GM19467 (cell line): Measurements from ENCODE around the gene HMG20A.
A peak's percentile ranks its signal among the peaks of the same experiment; 100 is the strongest.
"Not testable (repeated sequence)": the region's sequence is repeated elsewhere in the genome, so short reads cannot be mapped to it uniquely, and the experiment has no call there.

Source experiments
- ATAC-seq: cut with Tn5 transposase; IDR thresholded peaks from one replicate; pipeline ENCODE4 v1.9.1; 2021; ENCODE audit warnings: mild to moderate bottlenecking, moderate library complexity; ENCODE audit not compliant: unreplicated experiment

Gene HMG20A

DNA sequence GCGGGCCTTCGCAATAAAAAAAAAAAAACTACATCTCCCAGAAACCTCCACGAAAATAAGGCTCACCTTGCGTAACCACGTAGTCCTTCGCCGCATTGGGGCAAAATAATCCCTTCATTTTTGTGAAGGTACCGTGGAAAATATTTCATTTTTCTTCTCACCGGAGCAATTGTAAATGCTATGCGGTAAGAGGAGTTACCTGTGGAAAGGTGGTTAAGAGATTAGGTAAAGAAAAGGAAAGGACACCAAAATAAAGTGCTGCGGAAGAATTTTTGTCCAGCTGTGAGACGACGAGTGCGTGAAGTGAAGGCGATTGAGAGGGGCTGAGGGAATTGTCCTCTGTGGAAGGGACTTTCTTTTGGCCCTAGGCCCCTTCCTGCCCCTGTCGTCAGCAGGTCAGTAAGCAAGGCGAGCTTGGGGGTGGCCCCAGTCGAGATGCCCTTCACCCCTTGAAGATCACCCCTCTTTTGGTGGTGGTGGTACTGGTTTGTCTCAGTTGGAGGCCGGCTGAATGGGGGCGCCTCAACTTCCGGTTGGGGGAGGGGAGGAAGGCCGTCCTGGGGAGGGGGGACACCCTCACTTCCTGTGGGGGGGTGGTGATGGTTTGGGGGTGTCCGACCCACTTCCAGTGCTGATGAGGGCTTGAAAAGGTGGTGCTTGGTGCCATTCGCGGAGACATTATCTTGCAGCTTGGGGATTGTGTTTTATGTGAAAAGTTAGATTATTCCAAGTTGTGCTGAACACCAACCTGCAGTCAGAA is at the start of gene HMG20A:
Gene HMG20A, plus strand, starts transcription at position 279 of the 760 bp plus-strand sequence. CDS start 37,520 bp downstream, outside the sequence.
- peak; percentile 28 for ATAC-seq

DNA sequence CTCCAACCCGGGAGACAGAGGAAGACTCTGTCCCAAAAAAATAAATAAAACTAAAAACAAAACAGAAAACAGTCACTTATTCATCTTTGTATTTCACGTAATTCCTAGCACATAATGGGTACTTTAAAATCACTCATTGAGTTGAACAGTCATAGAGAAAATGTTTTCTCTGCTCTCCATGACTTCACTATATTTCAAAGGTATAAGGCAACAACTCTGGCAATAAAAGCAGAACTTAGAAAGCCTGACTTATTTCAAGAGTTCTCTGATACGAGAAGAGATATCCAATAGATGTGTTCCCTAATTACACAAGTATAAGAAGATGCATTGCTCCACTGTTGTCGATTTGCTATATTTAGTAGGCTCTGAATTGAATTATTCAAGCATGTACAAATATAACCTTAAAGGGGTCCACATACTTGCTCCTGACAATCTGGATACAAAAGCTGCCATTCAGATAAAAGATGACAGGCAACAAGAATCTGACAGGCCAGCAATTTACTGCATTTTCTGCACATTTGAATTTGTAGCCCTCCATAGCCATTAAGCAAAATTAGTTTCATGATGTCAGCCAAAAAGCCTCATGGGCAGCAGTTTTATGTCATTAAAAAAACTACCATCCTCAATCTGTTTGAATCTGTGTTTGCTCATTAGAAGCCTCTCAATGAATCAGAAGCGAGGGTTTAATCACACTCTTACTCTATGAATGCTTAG is 48.7 kb upstream of the HMG20A start:
- no peak for ATAC-seq

DNA sequence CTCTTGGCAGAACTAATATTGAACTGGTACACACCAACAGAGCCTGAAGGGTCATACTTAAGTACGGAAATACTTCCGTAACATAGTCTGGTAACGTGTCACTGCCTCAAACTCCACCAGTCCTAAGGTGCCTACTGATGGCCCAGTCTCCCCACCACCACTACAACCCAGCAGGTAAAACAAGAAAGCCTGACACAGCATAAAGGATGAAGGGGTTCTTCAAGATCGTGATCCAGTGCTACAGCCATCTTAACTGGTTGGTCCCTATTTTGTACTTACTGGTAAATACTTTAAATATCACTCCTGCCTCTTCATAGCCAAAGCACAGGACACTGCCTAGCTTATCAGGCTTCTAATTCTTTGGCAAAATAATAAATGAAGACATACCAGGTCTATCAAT is 47.2 kb upstream of the HMG20A start:
- ATAC-seq: no peak

DNA sequence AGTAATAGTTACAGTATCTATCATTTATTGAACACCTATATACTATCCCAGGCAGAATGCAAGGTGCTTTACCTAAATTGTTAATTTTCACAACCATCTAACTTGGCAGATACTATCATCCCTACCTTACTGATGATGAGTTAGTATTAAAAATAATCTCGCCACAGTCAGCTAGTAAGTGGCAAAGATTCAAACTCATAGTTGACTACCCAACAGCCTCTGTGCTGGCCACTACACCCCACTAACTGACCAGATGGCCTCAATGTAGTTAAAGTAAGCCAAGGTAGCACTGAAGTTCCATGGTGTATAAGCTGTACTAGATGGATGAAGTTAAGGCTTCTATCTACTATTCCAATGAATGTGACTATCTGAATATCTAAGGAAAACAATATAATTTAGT is 45.6 kb upstream of the HMG20A start:
- no peak for ATAC-seq

DNA sequence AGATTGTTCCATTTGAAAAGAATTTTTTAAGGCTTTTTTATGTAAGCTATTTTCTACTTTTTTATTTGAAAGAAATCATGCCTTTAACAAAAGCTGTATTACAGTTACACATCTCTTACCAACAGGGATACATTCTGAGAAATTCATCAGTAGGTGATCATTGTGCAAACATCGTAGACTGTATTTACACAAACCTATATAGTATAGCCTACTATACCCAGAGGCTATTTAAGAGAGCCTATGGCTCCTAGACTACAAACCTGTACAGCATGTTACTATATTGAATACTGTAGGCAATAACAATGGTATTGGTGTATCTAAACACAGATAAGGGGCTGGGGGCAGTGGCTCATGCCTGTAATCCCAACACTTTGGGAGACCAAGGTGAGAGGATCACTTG is 43.9 kb upstream of the HMG20A start:
- ATAC-seq: no peak

DNA sequence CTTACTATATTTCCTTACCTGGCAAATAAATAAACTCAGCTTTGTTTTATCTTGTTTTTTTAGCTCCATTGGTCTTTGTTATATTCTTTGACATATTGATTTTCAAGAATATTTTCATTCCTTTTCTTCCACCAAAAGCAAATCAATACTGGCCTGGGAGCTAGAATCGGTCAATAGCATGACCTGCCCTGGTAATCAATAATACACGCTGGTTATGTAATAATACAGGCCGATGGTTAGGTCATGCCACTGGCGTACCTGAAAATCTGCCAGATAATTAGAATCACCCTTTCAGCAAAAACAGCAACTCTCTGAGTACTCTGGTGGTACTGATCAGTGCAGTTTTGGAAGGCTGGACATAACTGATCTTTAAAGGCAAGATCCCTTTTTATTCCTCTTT is 40.7 kb upstream of the HMG20A start:
- ATAC-seq: no peak

DNA sequence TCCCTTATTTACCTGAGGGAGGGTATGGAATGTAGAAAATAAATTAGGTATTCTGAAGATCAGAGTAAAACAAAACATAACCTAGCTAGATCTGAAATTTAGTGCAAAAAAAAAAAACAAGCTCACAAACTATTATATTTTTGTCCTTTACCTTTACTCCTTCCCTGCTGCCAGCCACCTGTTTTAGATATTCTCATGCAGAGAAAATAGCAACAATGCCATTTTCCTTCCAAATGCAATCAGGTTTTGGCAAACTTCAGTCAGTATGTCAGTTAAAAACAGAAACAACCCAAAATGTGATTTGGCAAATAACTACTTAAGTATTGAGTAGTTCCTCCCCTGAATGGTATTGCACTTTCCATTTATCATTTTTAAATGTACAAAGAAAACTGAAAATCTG is 36.6 kb upstream of the HMG20A start:
- ATAC-seq: no peak

DNA sequence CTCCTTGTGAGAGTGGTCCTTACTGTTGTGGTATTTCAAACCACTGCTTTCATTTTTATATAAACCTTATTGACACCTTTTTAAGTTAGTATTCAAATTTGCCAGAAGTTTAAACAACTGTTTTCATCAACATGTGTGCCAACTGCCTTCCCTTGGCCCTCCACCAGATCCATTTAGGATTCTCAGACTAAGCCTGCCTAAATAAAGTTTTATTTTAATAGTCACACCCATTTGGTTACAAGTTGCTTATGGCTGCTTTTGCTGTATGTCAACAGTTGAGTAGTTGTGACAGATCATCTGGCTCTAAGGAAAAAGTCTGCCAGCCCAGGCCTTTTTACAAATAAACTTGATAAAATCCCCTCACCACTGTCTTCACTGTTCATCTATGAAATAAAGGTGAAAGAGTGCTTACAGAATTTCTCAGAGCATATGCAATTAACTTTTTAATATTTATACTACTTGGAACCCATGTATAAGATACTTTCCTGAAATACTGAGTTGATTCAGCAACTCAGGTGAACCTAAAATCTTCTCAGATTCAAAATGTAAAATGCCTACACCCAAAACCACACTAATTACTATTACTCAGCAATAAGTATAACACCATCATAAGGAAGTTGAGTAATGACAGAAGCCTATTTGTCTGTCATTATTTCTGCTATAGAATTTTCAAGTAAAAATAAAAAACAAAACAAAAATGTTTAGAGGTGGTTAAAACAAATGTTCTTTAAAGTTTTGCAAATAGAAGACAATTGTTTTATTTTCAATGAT is 35.9 kb upstream of the HMG20A start:
- no peak for ATAC-seq

DNA sequence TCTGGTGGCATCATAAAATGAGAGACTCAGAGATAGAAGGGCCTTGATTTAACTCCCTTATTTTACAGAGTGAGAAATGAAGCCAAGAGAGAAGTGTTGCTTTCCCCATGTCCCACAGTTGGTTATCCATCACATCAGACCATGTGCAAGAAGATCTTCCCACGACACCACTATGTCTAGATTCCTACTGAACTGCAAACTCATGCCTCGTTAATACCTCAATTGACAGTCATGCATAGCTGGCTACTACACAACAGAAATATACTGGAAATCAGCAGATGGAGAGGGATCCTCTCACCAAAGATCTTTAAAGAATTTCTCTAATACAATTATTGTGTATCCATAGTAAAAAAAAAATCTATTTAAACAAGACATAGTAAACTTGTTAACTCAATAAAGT is 34.1 kb upstream of the HMG20A start:
- ATAC-seq: no peak

DNA sequence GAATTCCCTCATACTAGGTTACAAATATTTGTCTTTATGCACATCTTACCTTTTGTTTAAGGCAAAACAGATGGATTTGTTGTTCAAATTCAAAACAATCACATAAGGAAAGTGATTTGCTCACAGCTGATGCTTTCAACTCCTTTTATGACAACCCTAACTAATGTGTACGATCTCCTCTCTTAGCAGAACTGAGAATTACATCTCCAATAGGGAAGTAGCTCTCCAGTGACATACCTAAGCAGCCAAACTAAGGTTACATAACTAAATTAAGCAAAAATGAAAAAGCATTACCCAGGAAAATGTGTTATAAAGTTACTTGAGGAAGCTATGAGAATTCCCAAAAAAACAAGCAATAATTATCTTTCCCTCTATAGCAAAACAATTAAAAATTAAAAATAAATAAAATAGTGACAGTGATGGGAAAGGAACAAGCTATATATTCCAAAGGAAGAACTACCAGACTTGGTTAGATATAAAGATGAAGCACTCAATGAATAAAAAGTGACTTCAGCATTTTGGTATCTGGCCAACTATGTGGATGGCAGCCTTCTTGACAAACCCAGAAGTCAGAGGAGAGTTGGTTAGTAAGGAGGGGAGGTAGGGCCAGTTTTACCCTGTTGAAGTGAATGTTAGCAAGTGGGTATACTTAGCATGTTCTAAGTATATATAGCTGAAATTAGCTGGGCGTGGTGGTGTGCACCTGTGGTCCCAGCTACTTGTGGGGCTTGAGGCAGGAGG is 33.2 kb upstream of the HMG20A start:
- no peak for ATAC-seq

DNA sequence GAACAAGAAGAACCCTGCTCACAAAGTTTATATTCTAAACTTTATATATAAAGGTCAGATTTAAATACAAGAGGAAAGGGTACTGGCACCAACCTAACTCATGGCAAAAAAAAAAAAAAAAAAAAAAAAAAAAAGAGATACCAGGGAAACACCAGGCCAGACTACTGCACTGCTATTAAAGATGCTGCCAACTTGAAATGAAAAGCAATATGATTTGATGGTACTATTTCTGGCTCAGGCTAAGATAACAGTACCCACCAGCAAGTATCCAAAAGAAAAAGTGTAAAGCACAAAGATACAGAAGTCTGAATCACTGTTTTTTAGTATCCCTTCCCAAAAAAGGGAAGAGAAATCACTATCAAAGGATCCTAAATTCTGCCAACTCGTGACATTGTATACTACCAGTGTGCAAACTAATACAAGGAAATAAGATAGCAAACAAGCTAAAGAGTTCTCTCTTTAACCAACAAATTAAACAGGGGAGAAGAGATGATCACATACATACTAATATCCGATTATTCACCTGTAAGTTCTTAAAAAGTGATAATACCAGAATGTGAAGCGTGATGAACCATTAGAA is 29.2 kb upstream of the HMG20A start:
- ATAC-seq: no peak

DNA sequence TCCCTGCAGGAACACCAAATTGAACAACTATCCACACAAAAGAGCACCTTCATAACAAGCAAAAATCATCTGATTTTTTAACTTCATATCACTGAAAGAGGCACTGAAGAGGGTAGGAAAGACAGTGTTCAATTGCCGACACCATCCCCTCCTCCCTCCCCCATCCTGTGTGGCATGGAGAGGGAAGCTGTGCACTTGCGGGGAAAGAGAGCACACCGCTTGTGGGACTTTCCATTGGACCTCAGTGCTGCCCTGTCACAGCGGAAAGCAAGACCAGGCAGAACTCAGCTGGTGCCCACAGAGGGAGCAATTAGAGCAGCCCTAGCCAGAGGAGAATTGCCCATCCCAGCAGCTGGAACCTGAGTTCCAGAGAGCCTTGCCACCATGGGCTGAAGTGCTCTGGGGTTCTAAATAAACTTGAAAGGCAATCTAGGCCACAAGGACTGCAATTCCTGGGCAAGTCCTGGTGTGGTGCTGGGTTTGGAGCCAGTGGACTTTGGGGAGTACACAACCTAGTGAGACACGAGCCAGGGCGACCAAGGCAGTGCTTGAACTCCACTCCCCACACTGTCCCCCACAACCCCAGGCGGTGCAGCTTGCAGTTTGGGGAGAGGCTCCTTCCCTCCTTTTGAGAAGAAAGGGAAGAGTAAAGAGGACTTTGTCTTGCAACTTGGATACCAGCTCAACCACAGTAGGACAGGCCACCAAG is 27.8 kb upstream of the HMG20A start:
- ATAC-seq: no peak

DNA sequence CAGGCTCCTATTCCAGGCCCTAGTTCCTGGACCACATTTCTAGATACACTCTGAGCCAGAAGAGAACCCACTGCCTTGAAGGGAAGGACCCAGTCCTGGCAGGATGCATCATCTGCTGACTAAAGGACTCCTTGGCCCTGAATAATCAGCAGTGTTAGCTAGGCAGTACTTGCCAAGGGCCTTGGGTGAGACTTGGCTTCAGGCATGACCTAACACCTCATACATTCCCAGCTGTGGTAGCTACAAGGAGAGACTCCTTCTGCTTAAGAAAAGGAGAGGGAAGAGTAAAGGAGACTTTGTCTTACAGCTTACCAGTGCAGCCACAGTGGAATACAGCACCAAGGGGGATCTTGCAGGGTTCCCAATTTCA is 27.2 kb upstream of the HMG20A start:
- ATAC-seq: no peak

DNA sequence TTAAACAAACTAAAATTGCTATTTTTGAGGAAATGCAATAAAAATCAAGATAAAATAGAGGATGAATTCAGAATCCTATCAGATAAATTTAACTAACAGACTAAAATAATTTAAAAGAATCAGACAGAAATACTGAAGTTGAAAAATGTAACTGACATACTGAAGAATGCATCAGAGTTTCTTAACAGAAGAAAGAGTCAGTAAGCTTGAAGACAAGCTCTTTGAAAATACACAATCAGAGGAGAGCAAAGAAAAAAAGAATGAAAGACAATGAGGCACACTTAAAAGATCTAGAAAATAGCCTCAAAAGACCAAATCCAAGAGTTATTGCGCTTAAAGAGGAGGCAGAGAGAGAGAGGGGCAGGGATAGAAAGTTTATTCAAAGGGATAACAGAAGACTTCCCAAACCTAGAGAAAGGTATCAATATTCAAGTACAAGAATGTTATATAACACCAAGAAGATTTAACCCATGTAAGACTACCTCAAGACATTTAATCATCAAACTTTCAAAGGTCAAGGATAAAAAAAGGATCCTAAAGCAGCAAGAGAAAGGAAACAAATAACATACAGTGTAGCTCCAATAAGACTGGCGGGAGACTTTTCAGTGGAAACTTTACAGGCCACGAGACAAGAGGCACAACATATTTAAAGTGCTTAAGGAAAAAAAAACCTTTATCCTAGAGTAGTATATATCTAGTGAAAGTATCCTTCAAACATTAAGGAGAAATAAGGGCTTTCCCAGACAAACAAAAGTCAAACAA is 25.5 kb upstream of the HMG20A start:
- no peak for ATAC-seq

DNA sequence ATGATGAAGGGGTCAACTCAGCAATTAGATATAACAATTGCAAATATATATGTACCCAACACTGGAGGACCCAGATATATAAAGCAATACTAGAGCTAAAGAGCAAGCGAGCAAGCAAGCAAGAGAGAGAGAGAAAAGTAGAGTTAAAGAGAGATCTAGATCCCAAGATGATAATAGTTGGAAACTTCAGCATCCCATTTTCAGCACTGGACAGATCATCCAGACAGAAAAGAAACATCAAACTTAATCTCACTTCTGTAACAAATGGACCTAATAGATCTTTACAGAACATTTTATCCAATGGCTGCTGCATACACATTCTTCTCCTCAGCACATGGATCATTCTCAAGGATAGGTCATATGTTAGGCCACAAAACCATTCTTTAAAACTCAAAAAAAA is 24.0 kb upstream of the HMG20A start:
- ATAC-seq: no peak

DNA sequence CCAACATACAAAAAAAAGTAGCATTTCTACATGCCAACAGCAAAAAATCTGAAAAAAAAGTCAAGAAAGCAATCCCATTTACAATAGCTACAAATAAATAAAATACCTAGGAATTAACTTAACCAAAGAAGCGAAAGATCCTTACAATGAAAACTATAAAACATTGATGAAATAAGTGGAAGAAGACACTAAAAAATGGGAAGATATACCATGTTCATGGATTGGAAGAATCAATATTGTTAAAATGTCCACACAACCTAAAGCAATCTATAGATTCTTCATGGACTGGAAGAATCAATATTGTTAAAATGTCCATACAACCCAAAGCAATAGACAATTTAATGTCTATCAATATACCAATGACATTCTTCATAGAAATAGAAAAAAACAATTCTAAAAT is 21.8 kb upstream of the HMG20A start:
- no peak for ATAC-seq

DNA sequence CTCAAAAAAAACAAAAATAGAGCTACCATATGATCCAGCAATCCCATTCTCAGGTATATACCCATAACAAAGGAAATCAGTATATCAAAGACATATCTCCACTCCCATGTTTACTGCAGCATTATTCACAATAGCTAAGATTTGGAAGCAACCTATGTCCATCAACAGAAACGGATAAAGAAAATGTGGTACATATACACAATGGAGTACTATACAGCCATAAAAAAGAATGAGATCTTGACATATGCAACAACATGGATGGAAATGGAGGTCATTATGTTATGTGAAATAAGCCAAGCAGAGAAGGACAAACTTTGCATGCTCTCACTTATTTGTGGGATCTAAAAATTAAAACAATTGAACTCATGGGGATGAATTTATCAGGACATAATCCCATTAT is 20.4 kb upstream of the HMG20A start:
- ATAC-seq: no peak

DNA sequence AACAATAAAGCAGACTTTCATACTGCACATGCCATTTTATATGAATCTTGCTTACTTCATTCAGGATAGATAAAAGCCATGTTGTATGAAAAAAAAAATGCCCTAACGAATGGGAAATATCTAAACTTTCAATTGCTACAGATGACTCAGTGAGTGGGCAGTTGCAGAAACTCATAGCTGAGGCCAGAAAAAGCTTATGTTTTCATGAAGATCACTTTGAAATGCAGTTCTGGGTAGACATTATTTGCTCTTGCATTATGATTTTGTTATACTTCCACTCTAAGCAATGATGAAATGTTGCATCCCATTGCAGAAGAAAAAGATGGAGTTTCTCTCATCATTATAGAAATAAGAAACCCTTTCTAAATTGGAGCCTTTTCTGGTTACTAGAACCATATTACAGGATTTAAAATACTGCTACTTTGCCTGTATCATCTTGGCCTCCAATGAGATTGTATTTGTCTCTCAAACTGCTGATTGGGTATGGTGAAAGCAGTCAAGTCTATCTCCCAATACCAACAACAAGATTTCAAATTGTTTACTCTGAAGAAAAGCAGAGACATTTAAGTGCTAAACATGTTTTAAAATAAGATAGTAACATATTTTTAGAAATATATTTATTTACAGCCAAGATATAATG is 17.8 kb upstream of the HMG20A start:
- no peak for ATAC-seq

DNA sequence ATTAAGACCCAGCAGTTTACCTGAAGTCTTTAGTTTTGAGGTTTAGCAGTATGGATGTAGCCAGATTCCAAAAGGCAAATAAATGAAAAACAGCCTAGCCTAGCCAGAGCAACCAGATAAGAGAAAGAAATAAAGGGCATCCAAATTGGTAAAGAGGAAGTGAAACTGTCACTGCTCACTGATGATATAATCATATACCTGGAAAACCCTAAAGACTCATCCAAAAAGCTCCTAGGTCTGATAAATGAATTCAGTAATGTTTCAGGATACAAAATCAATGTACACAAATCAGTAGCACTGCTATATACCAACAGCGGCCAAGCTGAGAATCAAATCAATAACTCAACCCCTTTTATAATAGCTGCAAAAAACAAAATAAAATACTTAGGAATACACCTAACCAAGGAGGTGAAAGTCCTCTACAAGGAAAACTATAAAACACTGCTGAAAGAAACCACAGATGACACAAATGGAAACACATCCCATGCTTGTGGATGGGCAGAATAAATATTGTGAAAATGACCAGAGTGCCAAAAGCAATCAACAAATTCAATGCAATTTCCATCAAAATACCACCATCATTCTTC is 14.4 kb upstream of the HMG20A start:
- not testable (repeated sequence) for ATAC-seq
